Dermis microvascular lymphatic vessel endothelial cell (primary cell): Measurements from ENCODE around the gene MARK3. TPM values are rescaled to one million over a fixed set of nuclear protein-coding genes. Genes with fewer than 3 reads are reported as not detected.
A peak's percentile ranks its signal among the peaks of the same experiment; 100 is the strongest.

Source experiments
- DNase-seq, 2 donors: peaks; one replicate each; pipeline versions ENCODE4 v3.0.0 to v3.0.0-alpha.2; 2010; ENCODE audit warnings: low read depth in 2 of 2
- total RNA-seq: library from RNA; depleted of rRNA; stranded (reverse); fragments of >200 nt; gene quantifications from 2 replicates; pipeline ENCODE4 v1.2.1, GENCODE V29; 2014

Gene MARK3
- total RNA-seq, 1 donor from 2014 or later, result 40.4 TPM

- no peak for DNase-seq
These were observed 18.5 kb upstream of the MARK3 start for GRCh38 chr14:103366741-103367140.

GRCh38 chr14:103367995-103368394 lies 17.2 kb upstream of the MARK3 start:
- no peak for DNase-seq

- DNase-seq, result no peak
These were observed 15.1 kb upstream of the MARK3 start for GRCh38 chr14:103370087-103370486.

GRCh38 chr14:103372017-103372416 lies 13.2 kb upstream of the MARK3 start:
- DNase-seq, result no peak

- peak in 1 of 2 donors; percentile 85 for DNase-seq
These were observed 12.5 kb upstream of the MARK3 start for GRCh38 chr14:103372552-103373304.

DNA sequence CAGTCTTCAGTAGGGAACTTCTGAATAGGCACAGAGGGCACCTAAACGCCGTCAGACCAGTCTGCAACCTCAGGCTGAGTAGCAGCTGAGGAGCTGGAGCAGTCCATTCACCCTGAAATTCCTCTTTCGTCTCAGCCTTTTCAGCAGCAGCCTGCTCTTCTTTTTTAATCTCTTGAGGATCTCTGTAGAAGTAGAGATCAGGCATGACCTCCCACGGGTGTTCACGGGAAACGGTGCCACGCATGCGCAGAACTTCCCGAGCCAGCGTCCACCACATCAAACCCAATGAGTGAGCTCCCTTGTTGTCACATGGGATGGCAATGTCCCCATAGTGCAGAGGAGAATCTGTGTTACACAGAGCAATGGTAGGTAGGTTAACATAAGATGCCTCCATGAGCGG lies 11.1 kb upstream of the MARK3 start:
- no peak for DNase-seq

DNA sequence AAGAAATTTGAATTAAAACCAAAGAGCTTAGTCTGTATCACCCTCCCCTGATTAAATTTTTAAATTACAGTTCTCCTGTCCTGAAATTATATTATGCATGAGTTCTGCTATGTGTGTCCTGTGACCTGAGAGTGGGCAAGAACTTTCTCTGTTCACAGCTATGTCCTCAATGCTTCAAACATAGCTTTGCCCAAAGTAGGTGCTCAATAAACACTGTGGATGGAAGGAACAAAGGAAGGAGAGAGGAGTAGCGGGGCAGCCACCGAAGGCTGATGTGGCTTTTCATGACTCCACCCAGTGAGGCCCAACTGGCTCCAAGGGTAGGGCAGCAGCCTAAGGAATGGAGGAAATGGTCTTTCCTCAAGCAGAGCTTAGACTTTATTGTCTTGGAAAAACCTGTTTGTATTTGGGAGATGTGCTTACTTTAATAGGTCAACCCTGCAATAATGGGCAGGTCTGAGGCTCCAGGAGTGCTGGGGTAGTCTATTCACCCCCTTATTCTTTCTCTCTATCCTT lies 7.6 kb upstream of the MARK3 start:
- DNase-seq, result no peak

- no peak for DNase-seq
These were observed 7.0 kb upstream of the MARK3 start for GRCh38 chr14:103378038-103378854.

- no peak for DNase-seq
These were observed 4.4 kb upstream of the MARK3 start for GRCh38 chr14:103380719-103381377.

DNA sequence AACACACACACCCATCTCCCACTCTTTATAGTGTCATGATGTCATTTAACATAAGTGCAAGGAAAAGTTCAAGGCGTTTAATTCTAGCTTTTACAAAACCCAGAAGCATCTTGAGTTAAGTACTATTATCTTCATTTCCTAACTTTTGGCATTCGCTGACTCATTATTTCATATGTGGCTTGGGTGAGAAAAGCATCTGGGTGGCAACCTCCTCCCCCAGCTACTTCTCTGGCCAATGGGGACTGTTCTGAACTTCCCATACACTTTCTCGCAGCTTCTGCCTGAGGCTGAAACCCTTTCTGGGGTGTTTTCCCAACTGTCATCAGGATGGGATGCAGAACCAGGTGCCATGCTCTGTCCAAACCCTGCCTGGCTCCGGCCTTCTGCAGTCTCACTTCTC lies 2.8 kb upstream of the MARK3 start:
- DNase-seq, result no peak

GRCh38 chr14:103384450-103385151 lies 614 bp upstream of the MARK3 start:
- DNase-seq, result no peak

DNA sequence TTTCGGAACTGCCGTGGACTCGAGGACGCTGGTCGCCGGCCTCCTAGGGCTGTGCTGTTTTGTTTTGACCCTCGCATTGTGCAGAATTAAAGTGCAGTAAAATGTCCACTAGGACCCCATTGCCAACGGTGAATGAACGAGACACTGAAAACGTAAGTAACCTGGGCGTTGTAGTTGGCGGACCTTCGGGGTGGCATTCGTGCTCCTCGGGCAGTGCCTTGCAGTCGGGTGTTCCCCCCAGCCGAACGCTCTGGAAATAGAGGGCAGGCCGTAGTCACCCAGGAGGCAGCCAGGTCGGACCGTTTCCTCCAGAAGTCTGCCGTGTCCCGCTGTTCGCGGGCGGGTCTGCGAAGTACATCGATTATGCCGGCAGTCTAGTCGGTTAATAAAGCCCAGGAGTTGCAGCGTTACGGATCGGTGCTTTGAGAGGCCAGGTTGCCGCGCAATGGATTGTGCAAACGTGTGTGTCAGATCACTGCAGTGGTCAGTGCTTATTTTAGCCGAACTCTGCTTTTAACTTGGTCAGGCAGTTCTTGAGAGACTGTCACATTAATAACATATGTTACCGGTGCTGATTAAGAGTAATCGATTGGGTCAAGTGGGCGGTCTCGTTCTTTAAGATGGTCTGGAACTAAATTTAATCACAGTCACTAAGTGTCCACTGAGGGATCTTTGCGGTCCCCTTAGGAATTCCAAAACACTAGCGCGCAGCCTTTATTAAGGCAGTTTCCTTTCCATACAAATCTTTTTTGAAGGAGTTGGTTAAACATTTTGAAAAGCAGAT lies 906 bp downstream of the MARK3 start:
- peak in 1 of 2 donors; percentile 39 for DNase-seq

GRCh38 chr14:103386713-103387329 lies 1.6 kb downstream of the MARK3 start:
- DNase-seq, result peak in 1 of 2 donors; percentile 27

GRCh38 chr14:103388664-103389063 lies 3.4 kb downstream of the MARK3 start:
- DNase-seq, result no peak

- no peak for DNase-seq
These were observed 5.4 kb downstream of the MARK3 start for GRCh38 chr14:103390605-103391004.

DNA sequence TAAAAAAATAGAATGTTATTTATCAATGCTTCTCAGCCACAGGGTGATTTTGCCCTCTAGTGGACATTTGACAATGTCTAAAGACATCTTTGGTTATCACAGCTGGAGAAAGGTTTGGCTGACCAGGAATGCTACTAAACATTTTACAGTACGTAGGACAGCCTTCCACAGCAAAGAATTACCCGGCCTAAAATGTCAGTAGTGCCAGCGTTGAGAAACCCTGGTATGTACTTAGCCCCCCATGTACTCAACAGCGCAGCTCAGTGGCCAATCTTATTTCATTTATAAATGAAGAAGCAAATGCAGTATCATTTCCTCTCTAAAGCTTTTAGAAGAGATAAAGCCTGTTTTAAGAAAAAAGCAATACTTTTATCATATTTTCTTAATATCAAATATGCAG lies 5.8 kb downstream of the MARK3 start:
- peak; percentile 45 to 73 for DNase-seq

GRCh38 chr14:103392106-103392505 lies 6.9 kb downstream of the MARK3 start:
- no peak for DNase-seq

- DNase-seq, result no peak
These were observed 7.4 kb downstream of the MARK3 start for GRCh38 chr14:103392572-103392971.

- DNase-seq, result no peak
These were observed 7.9 kb downstream of the MARK3 start for GRCh38 chr14:103393070-103393469.
